Measurements from ENCODE around the gene MXRA8.
"Not testable (repeated sequence)": the region's sequence is repeated elsewhere in the genome, so short reads cannot be mapped to it uniquely, and the experiment has no call there.

The MXRA8 gene, protein sequence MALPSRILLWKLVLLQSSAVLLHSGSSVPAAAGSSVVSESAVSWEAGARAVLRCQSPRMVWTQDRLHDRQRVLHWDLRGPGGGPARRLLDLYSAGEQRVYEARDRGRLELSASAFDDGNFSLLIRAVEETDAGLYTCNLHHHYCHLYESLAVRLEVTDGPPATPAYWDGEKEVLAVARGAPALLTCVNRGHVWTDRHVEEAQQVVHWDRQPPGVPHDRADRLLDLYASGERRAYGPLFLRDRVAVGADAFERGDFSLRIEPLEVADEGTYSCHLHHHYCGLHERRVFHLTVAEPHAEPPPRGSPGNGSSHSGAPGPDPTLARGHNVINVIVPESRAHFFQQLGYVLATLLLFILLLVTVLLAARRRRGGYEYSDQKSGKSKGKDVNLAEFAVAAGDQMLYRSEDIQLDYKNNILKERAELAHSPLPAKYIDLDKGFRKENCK

DNA sequence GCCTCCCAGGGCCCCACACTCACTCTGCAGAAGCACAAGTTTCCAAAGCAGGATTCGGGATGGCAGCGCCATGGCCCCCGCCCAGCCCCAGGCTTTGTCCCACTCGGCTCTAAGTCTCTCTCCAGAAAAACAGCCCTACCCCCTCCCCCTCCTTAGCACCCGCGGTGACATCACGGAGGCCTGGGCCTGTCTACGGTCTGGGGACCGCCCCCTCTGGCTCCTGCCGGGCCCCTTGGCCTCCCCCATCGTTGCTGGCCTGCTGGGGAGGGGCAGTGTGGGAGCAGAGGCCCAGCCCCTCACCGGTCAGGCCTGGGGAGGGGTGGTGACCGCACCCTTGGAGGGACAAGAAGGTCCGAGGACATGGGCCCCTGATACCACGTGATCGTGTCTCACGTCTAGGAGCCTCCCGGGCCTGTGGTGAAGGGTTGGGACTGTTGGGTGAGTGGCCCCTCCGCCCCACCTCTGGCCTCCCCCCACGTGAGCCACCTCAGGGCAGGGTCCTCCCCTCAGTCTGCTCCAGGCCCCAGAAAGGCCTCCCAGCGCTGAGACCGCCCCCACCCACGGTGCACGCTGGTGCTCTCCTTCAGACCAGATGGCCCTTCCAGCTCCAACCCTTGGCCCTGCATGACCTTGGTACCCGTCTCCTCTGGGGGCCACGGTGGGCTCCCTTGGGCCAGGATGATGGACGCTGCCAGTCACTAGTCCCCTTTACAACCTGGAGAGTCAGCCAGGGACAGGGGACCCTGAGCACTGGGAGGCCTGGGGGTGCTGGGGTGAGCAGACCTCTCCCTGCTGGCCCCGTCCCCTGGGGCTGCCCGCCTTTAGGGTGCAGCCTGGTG is at the start of gene MXRA8:
Gene MXRA8 (minus strand): TSS at position 123 of the 839 bp plus-strand sequence. CDS start 51 bp downstream, at position 72.
- in situ Hi-C loops (cut with MboI; ENCODE audit: low sequenced_read_pairs), result no loop called here

DNA sequence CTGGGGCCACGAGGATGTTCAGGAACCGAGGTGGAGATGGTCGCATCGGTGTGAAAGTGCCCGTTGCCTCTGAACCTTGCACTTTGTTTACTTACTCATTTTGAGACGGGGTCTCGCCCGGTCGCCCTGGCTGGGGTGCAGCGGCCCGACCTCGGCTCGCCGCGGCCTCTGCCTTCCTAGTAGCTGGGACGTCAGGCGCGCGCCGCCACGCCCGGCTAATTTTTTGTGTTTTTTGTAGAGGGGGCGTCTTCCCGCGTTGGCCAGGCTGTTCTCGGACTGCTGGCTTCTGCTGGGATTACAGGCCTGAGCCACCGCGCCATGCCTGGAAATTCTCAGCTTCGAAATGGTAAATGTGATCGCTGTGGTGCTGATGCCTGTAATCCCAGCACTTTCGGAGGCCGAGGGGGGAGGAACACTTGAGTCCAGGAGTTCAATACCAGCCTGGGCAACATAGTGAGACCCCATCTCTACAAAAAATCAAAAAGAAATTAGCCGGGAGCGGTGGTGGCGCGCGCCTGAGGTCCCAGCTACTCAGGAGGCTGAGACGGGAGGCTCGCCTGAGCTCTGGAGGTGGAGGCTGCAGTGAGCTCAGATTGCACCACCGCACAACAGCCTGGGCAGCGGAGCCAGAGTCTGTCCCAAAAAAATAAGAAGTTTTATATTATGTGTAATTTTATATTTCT is 49.4 kb upstream of the MXRA8 start:
- in situ Hi-C loops (cut with MboI; ENCODE audit: low sequenced_read_pairs), result no loop called here

DNA sequence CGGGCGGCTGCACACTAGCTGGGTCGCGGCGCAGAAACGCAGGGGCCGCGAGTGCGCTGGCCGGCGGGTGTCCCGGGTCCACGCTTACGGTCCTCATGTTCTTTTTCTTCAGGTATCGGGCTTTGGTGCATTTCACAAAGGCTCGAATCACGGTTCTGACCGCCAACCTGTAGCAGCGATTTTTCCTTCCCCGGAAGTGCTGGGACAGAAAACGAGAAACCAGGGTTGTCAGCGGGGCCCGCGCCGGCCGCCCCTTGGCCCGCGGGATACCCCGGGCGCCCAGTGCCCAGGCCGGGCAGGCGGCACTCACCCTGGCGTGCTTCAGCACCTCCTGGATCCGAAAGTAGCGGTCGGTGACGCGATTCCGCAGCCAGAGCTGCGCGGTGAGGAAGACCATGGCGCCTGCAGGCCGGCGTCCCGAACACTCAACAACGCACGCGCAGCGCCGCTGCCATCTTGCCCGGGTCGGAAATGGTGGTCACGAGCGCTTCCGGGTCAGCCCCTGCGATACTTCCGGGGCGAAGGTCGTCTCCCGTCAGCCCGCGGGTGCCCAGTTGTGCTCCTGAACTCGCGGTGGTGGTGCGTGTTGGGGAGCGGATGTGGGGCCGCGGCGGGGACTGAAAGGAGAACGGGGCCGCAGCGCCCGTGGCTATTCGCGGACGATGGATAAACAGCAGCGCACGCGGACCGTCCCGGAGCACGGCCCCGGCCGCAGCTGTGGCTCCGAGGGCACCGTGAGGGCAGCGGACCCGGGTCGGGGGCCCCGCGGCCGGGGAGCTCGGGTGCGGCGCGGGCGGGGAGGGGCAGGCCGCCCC is 48.7 kb upstream of the MXRA8 start, which contains the start of gene MRPL20:
Gene MRPL20 (minus strand): TSS at position 473 of the 815 bp plus-strand sequence. CDS start 76 bp downstream, at position 397.
- in situ Hi-C loops (cut with MboI; ENCODE audit: low sequenced_read_pairs), result no loop called here

DNA sequence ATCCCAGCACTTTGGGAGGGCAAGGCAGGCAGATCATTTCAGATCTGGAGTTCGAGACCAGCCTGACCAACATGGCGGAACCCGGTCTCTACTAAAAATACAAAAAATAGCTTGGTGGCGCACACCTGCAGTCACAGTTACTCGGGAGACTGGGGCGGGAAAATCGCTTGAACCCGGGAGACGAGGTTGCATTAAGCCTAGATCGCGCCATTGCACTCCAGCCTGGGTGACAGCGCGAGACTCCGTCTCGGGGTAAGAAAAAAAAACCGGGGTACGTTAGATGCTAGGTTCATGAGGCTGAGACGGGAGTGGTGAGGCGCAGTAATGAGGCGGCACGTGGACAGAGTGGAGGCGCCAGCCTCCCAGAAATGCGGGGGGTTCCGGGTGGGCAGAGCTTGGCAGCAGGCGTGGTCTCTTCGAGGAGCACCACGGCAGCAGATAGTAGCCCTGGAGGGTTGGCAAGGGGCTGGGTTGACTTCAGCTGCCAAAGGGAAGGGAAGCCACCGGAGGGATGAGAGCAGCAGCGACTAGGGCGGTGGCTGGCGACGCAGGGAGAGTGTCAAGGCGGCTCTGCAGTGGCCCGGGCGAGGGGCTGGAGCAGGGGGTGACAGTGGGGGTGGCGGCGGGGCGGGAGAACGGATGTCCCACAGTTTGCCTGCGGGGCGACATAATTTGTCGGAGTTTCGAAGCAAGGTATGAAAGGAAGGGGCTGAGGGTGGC is 47.9 kb upstream of the MXRA8 start:
- in situ Hi-C loops (cut with MboI; ENCODE audit: low sequenced_read_pairs), result no loop called here

DNA sequence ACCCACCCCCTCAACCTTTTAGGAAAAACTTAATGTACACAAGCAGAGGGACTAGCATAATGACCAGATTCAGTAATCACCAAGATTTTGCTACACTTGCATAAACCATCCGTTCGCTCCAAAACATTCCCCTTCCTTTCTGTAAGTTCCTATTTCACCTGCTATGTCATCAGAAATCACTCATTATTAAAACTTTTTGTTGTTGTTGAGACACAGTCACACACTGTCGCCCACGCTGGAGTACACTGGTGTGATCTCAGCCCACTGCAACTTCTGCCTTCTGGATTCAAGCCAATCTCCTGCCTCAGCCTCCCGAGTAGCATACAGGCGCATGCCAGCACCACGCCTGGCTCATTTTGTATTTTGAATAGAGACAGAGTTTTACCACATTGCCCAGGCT is 45.3 kb upstream of the MXRA8 start:
- in situ Hi-C loops (cut with MboI; ENCODE audit: low sequenced_read_pairs), result no loop called here

DNA sequence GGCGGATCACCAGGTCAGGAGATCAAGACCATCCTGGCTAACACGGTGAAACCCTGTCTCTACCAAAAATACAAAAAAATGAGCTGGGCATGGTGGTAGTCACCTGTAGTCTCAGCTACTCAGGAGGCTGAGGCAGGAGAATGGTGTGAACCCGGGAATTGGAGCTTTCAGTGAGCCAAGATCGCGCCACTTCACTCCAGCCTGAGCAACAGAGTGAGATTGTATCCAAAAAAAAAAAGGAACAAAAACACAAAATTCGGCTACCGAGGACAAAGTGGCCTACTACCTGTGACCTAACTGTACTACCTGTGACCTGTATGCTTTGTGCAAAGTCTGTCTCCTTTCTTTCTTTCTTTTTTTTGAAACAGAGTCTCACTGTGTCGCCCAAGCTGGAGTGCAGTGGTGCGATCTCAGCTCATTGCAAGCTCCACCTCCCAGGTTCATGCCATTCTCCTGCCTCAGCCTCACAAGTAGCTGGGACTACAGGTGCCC is 44.6 kb upstream of the MXRA8 start:
- in situ Hi-C loops (cut with MboI; ENCODE audit: low sequenced_read_pairs), result not testable (repeated sequence)

DNA sequence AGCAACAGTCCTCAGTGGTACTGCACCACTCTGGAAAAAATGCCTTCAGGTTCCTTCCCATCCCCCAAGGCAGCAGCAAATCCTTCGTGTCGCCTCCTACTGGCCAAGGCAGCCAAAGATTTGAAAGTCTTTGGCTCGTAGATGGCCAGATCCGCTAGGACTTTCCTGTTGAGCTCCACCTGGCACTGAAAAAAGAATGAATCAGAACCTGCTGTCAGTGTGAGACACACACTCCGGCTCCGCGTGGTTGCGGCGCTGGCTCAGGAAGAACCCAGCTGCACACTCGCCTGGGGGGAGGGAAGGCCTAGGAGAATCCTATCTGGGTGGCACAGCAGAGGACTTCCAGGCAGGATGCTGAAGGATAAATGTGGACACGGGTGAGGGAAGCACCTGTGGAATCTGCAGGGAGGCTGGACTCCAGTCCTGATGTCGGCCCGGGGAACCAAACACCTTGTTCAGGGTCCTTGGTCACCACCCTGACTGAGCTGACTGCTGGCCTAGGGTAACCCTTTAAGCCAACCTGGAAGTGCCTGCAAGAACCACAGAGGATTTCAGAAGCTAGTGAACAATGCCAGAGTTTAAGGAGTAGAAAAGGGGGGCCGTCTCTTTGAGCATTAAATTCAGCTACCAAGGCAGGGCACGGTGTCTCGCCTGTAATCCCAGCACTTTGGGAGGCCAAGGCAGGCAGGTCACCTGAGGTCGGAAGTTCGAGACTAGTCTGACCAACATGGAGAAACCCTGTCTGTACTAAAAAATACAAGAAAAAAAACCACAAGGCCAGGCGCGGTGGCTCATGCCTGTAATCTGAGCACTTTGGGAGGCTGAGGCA is 43.9 kb upstream of the MXRA8 start:
- in situ Hi-C loops (cut with MboI; ENCODE audit: low sequenced_read_pairs), result no loop called here

DNA sequence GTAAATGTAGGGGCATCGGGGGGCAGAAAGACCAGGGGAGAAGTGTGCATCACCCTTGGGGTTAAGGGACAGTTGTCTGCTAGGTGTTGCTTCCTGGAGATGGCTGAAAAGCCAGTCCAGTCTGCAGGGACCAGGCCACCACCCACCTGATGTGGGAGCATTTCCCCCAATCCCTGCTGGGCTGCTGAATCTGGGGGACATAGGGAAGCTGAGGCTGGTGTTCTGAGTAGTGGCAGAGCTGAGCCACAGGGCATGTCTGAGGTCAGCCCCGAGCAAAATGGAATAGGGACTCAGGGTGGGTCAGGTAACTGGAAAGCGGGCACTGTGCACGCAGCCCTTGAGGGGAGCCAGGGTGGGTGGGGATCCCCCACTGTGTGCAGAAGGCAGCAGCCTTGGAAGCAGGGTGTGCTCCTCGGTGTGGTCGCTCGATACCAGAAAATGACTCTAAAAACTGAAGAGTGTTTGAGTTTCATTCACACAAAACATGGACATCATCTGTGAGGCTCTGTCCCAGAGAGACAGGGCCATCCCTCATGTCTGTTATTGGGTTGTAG is 43.2 kb upstream of the MXRA8 start:
- in situ Hi-C loops (cut with MboI; ENCODE audit: low sequenced_read_pairs), result no loop called here

DNA sequence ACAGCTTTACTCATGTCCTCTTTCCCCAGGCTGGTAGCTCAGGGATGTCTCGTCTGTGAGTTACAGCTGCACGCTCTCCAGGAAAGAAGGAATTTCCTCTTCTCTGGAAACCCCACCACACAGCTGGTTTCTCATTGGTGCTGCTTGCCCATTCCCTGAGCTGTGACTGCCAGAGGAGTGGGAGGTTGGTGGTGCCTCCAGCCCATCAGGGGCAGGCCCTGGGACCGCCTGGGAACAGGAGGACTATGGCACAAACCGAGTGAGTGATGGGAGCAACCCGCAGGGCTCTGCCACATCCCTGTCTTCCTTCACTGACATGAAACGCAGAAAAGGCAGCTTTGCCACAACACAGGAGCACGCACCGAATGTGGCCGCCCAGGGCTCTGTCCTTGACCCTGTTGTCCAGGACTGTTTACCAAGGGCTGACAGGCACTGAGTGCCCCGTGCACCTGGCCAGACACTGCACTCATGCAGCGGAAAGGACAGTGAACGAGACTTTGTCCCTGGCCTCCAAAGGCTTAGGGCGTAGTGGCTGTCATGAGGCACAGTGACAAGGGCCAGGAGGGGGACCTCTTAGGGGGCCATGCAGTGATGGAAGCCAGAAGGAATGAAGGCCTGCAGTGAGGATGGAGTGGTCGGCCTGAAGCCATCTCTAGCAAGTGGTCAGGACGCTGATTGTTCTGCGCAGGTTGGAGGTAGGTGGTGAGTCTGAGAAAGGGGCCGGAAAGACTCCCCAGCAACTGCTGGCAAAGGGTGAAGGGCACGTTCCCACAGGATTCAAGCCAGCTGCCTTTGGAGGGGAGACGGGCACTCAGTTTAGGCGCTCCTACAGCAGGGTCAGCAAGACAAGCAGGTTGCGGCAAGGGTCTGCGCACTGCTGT is 42.5 kb upstream of the MXRA8 start:
- in situ Hi-C loops (cut with MboI; ENCODE audit: low sequenced_read_pairs), result no loop called here

DNA sequence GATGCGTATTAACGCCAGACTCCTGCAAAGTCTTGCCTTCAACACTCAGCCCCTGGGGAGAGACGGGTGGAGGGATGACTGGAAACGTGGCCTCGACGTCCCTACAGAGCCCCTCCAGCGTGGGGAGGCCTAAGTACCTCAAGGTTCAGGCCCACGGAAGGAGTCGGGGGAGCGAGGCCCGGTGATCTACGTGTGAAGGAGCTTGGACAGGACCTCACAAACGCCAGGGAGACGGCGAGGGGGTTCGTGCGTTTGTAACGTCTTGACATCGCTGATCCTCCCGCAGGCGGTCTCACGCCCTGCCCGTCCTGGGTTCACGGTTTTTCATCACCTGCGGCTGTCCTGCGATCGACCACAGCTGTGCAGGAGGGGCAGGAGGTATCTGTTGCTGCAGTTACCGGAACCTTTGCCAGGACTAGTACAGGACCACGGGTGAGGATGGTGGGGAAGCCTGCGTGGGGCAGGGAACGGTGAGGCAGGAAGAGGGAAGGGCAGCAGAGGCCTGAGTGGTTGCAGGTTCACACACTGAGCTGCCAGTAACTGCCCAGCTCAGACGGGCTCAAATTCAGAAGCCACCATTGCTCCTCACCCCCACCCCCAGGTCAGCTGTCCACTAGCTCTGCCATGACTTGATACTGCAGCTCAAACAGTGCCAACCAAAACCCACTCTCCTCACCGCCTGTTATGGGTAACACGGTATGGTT is 41.7 kb upstream of the MXRA8 start:
- in situ Hi-C loops (cut with MboI; ENCODE audit: low sequenced_read_pairs), result no loop called here

DNA sequence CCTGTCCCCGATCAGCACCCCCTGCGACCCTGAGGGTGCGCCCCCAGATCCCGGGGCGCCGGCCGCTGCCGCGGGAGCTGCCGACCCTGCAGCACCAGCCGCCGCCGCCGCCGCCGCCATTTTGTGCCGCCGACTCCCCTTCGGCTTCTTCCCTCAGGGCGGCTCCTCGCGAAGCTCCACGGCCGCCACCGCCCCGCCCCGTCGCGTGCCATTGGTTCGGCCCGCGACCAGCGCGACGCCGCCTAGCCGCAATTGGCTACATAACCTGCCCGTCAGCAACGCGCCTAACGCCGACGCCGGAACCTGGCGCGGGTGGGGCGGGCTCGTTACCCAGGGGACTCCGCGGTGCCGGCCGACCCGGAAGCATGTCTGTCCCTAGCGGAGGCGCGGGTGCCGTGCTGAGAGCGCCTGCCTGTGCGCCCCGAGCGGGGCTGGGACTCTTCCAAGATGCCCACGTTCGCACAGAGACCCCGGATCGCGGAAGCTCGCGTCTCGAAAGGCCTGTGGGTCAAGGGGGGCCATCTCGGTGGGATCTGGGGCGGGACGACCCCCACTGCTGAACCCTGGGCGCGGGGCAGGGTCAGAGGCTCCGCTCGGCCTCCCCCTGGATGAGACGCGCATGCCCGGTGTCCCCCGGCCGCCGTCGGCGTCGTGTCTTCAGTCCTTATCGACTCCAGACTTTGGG is 41.0 kb upstream of the MXRA8 start, which contains the start of gene CCNL2:
Gene CCNL2 (minus strand): TSS at position 149 of the 685 bp plus-strand sequence. CDS start 29 bp downstream, at position 120.
- in situ Hi-C loops (cut with MboI; ENCODE audit: low sequenced_read_pairs), result no loop called here

DNA sequence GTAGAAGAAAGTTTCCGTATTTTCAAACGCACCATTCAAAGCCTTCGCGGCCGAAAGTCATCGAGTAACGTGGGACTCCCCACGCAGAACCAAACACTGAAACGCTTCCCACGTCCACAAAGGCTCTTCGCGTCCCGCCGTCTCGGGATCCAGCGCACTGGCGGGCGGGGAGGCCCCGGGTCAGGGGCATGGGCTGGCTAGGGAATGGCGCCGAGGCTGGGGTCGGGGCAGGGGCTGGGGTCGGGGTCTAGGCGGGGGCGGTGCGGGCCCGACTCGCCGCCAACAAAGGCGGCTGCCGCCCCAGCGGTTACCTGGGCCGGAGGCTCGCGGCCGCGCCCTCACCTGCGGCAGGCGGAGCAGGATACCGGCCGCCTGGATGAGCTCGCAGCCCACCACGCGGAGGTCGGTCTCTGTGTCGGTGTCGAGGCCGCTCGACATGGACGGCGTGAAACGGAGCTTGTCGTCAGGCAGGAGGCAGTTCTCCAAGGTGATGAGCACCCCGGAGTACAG is 40.4 kb upstream of the MXRA8 start:
- in situ Hi-C loops (cut with MboI; ENCODE audit: low sequenced_read_pairs), result no loop called here

DNA sequence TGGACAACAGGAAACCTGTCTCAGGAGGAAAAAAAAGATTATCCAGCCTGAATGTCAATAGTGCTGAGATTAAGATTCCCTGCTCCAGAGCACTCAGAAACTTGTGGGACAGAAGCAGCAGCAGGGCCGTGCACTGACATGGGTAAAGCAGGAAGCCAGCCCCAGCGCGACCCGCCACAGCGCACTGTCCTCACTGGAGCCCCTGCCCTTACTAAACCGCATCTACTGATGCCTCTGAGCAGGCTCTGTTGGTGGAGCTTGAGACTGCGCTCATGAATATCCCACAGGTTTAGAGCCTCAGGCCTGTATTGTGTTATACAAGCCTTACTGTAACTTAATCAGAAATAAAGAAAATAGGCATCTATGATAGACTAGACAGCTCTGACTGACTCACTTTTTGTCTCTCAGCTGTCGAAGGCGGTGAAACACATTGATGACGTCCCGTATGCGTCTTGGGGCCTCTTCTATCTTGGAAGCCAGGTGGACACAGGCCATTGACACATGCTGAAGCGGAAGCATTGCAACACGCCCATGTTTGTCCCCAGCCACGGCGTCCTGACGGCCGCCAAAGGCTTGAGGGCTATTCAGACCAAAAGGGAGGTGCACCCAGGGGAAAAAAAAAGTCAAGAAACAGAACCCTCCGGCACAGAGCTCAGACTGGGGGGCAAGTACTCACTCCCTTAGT is 39.6 kb upstream of the MXRA8 start:
- in situ Hi-C loops (cut with MboI; ENCODE audit: low sequenced_read_pairs), result no loop called here

DNA sequence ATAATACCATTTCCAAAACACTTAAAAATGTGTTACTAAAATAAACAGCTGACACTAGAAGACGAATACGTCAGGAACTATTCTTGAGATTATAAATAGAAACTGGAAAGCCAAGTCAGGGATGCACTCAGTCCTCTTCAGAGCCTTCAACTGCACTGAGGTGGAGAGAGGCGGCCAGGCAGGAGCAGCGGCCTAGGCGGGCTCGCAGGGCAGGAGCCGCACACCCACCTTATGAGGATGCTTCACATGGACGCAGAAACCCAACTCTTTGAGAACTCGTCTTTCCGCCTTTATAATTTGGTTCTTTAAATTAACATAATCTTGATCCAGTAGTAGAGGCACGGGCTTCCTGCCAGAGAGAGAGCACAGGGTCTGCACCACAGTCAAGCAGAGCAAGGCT is 36.8 kb upstream of the MXRA8 start:
- in situ Hi-C loops (cut with MboI; ENCODE audit: low sequenced_read_pairs), result no loop called here

DNA sequence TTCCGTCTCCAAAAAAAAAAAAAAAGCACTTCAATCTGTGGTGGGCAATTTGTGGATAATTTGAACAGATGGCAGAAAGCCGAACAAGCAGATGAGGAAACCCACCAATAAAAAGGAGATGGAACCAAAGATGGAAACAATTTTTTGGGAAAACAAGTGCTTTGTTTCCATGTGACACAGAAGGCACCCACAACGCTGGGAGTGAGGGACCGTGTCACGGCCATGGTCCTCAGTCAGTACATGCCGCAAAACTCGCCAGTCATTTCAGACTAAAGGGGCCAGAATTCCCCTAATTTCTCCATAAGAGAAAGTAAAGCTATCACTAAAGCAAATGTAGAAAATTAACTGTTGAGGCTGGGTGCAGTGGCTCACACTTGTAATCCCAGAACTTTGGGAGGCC is 35.8 kb upstream of the MXRA8 start:
- in situ Hi-C loops (cut with MboI; ENCODE audit: low sequenced_read_pairs), result no loop called here

Data from HL-60/S4 treated with retinoic acid at 250 ng/mL for 4 days and 3 days (cell line).